H1 (cell line): ENCODE results near the gene ADAMTS17. TPM values are rescaled to one million over a fixed set of nuclear protein-coding genes. Genes with fewer than 3 reads are reported as not detected.

Source experiments
- NANOG ChIP-seq: IDR thresholded peaks from 2 replicates; pipeline ENCODE4 v1.6.1; 2011; ENCODE audit warnings: low read length, low read depth, mild to moderate bottlenecking, inconsistent platforms; ENCODE audit not compliant: insufficient read depth, poor library complexity, severe bottlenecking
- RNF2 ChIP-seq: fragments of 200-900, 300-1000 bp; sonication (generic); IDR thresholded peaks from 2 replicates; pipeline ENCODE4 v1.7.1; 2016; ENCODE audit warnings: borderline replicate concordance, low read depth, mild to moderate bottlenecking, antibody characterized with exemption, low read length; ENCODE audit not compliant: poor library complexity, severe bottlenecking; ENCODE audit errors: missing control alignments
- SIN3A ChIP-seq, 2 experiments: IDR thresholded peaks in 1 of 2; conservative IDR thresholded peaks in 1 of 2; 2 replicates each; pipeline ENCODE4 v1.6.1; 2011 to 2012; ENCODE audit warnings: low read length in 2 of 2, improper control_type of control experiment in 1 of 2, low read depth in 1 of 2, mild to moderate bottlenecking in 1 of 2
- TEAD4 ChIP-seq: IDR thresholded peaks from 2 replicates; pipeline ENCODE4 v1.6.1; 2012; ENCODE audit warnings: low read depth, low read length, inconsistent platforms, mixed read lengths
- YY1 ChIP-seq: IDR thresholded peaks from 2 replicates; pipeline ENCODE4 v1.6.1; 2011; ENCODE audit warnings: low read depth, mild to moderate bottlenecking, low read length
- polyA plus RNA-seq, 7 experiments: library from polyadenylated mRNA; depleted of rRNA in 3 of 7; stranded (reverse) in 5 of 7; unstranded in 2 of 7; fragments of >200 nt in 5 of 7; fragments of 200-250 nt in 2 of 7; gene quantifications; 1 replicate in 5 of 7; 2 replicates in 1 of 7; 4 replicates in 1 of 7; pipeline versions ENCODE4 v1.2.1 to v1.2.3, GENCODE V29; 2011 to 2013; ENCODE audit warnings: missing spikeins in 2 of 7, mixed read lengths in 2 of 7
- total RNA-seq: library from RNA; stranded (reverse); fragmentation: NEBNext Ultra II Directional; extraction: Animal tissue kit (Norgen Biotek cat#: 25700); gene quantifications from 2 replicates; pipeline ENCODE4 v1.2.1, GENCODE V29; 2021

The ADAMTS17 gene
- total and polyA plus RNA-seq, 2 of the 8 experiments (the other 6 are each of a cell fraction or from before 2014, with no cell fraction given) = 0.51 to 1.7 TPM

DNA sequence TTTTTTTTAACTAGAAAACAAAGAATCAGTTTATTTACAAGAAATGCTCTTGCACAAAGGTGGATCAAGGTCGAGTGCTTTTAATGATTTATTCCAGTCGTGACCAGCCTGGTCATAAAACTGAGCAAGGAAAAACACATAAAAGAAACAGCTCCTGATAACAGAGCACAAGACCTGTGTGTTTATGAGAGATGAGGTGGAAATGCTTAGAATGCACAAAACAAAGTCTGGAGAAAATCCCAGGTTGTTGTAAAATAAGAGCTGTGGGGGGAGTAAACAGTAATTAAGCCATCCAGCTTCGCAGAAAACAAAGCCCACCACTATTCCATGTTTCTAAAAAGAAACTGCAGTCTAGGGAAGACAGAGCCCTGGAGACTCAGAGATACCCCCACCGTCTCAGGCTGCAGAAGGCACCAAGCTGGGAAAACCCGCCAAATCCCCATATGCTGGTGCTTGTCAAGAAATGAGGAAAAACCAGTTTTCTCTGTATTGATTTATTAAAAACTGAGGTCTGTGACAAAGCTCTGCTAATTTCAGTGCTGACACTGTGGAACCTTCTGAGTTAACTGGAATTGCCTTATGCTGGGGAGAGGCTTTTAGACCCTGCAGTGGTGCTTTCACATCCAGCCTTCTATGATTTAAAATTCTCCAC lies 139.3 kb downstream of the ADAMTS17 start (continued):
- TF ChIP-seq RNF2 = no peak
- TF ChIP-seq SIN3A (conservative IDR thresholded peaks at IDR 0.05 in 1 of 2, IDR thresholded peaks at IDR 0.05 in 1 of 2; ENCODE audit: low read depth in 1 of 2, low read length in 2 of 2) = no peak
- TF ChIP-seq YY1 = no peak
- no peak for TF ChIP-seq NANOG
- no peak for TF ChIP-seq TEAD4
